Smooth muscle cell (in vitro differentiated cells): ENCODE results near the gene ADAM15. TPM values are rescaled to one million over a fixed set of nuclear protein-coding genes. Genes with fewer than 3 reads are reported as not detected.

ENCODE experiments used
- DNase-seq: peaks from one replicate; lab custom pipeline; 2025; ENCODE audit not compliant: unreplicated experiment; lab: John Stamatoyannopoulos, UW
- H2AFZ ChIP-seq: fragments of 200-600 bp; sonication (generic); 2 replicates; pipeline ENCODE4 v1.6.0; 2016; ENCODE audit warnings: antibody characterized with exemption, low read depth, mild to moderate bottlenecking
- H3F3A ChIP-seq: fragments of 200-600 bp; sonication (generic); 2 replicates; pipeline ENCODE4 v1.6.0; 2017; ENCODE audit warnings: antibody characterized with exemption, low read depth
- H3K27ac ChIP-seq: fragments of 200-600 bp; sonication (generic); 2 replicates; pipeline ENCODE4 v1.5.1; 2016; ENCODE audit warnings: low read depth, mild to moderate bottlenecking
- H3K27me3 ChIP-seq: fragments of 200-600 bp; sonication (generic); 2 replicates; pipeline ENCODE4 v1.6.1; 2016; ENCODE audit warnings: low read depth, mild to moderate bottlenecking
- H3K36me3 ChIP-seq: fragments of 200-600 bp; sonication (generic); 2 replicates; pipeline ENCODE4 v1.5.1; 2016; ENCODE audit warnings: low read depth
- H3K4me1 ChIP-seq: fragments of 200-600 bp; sonication (generic); 2 replicates; pipeline ENCODE4 v1.5.1; 2016; ENCODE audit warnings: low read depth
- H3K4me2 ChIP-seq: fragments of 200-600 bp; sonication (generic); 2 replicates; pipeline ENCODE4 v1.6.0; 2016; ENCODE audit warnings: mild to moderate bottlenecking
- H3K4me3 ChIP-seq: fragments of 200-600 bp; sonication (generic); 2 replicates; pipeline ENCODE4 v1.5.1; 2016; ENCODE audit warnings: mild to moderate bottlenecking
- H3K79me2 ChIP-seq: fragments of 200-600 bp; sonication (generic); 2 replicates; pipeline ENCODE4 v1.6.0; 2016; ENCODE audit warnings: low read depth, mild to moderate bottlenecking
- H3K9ac ChIP-seq: fragments of 200-600 bp; sonication (generic); 2 replicates; pipeline ENCODE4 v1.6.0; 2016; ENCODE audit warnings: low read depth
- H3K9me3 ChIP-seq: fragments of 200-600 bp; sonication (generic); replicated peaks from 2 replicates; pipeline ENCODE4 v1.5.1; 2016; ENCODE audit warnings: low read depth
- H4K20me1 ChIP-seq: fragments of 200-600 bp; sonication (generic); 2 replicates; pipeline ENCODE4 v1.6.0; 2016; ENCODE audit warnings: low read depth
- CTCF ChIP-seq: fragments of 200-600 bp; sonication (generic); IDR thresholded peaks from 2 replicates; pipeline ENCODE4 v1.5.1; 2017; ENCODE audit warnings: borderline replicate concordance, mild to moderate bottlenecking, antibody characterized with exemption; ENCODE audit not compliant: insufficient read depth, poor library complexity, severe bottlenecking
- WGBS: methylation state at CpG from one replicate; pipeline ENCODE4 v1.1.7; 2016; ENCODE audit warnings: low lambda C conversion rate; 5-methylcytosine and 5-hydroxymethylcytosine counted together
- polyA plus RNA-seq: library from polyadenylated mRNA; unstranded; fragments of >200 nt; fragmentation: Nextera tagmentation; extraction: Ambion mirVana; gene quantifications from 2 replicates; pipeline ENCODE4 v1.2.1, GENCODE V29; 2016
- total RNA-seq: library from RNA; depleted of rRNA; stranded (reverse); fragments of >200 nt; gene quantifications from 2 replicates; pipeline ENCODE4 v1.2.3, GENCODE V29; 2014

The ADAM15 gene
- total and polyA plus RNA-seq, 2 experiments from 2014 or later: 41.2 to 45.4 TPM

- H3K36me3 ChIP-seq: no peaks in the 10 kb centered on the region
- DNase-seq: no peak
- H3K79me2 ChIP-seq: no peaks in the 10 kb centered on the region
- H3K4me3 ChIP-seq: peak overlapping the region; percentile 78
- peaks cover 35% of the 10 kb centered on the region for H3K4me1 ChIP-seq
- H3K4me2 ChIP-seq: peak overlapping the region; percentile 87
- H3K27ac ChIP-seq: no peak overlapping the region
- no peak overlapping the region for H3K9ac ChIP-seq
- peaks cover 14% of the 10 kb centered on the region for H4K20me1 ChIP-seq
- 30% methylated on average over 21 of the region's 21 CpGs for WGBS
- H3F3A ChIP-seq: peaks cover 7% of the 10 kb centered on the region
- no peaks in the 10 kb centered on the region for H3K9me3 ChIP-seq
- no peak for TF ChIP-seq CTCF
- H2AFZ ChIP-seq: peak overlapping the region; percentile 92
- H3K27me3 ChIP-seq: peaks cover 50% of the 10 kb centered on the region
Measured at GRCh38 chr1:155083865-155084721, 33.0 kb downstream of the ADAM15 start.

- DNase-seq: peak; percentile 93
- Histone ChIP-seq H3K27me3 (peaks cover 42% of the 10 kb centered on the region), H3K9ac (no peak overlapping the region), H3K9me3 (no peaks in the 10 kb centered on the region), H3K4me1 (peaks cover 26% of the 10 kb centered on the region), H3F3A (peaks cover 7% of the 10 kb centered on the region), H2AFZ (peak overlapping the region; percentile 92), H3K36me3 (no peaks in the 10 kb centered on the region), H3K27ac (peak overlapping the region; percentile 70), H3K4me2 (peak overlapping the region; percentile 87), H3K79me2 (no peaks in the 10 kb centered on the region), H4K20me1 (peaks cover 14% of the 10 kb centered on the region), H3K4me3 (peak overlapping the region; percentile 78)
- TF ChIP-seq CTCF: peak; percentile 91
- WGBS: under 1% methylated on average over 52 of the region's 67 CpGs
Measured at GRCh38 chr1:155084722-155085503, 33.8 kb downstream of the ADAM15 start.

GRCh38 chr1:155085504-155086127 is 34.5 kb downstream of the ADAM15 start:
- no peaks in the 10 kb centered on the region for H3K36me3 ChIP-seq
- 2% methylated on average over 27 of the region's 32 CpGs for WGBS
- H4K20me1 ChIP-seq: peaks cover 8% of the 10 kb centered on the region
- H3K79me2 ChIP-seq: no peaks in the 10 kb centered on the region
- no peak overlapping the region for H3K9ac ChIP-seq
- peak overlapping the region; percentile 92 for H2AFZ ChIP-seq
- peak overlapping the region; percentile 87 for H3K4me2 ChIP-seq
- peaks cover 19% of the 10 kb centered on the region for H3K4me1 ChIP-seq
- peaks cover 35% of the 10 kb centered on the region for H3K27me3 ChIP-seq
- peaks cover 7% of the 10 kb centered on the region for H3F3A ChIP-seq
- peak overlapping the region; percentile 78 for H3K4me3 ChIP-seq
- no peak for TF ChIP-seq CTCF
- peak overlapping the region; percentile 70 for H3K27ac ChIP-seq
- DNase-seq: no peak
- no peaks in the 10 kb centered on the region for H3K9me3 ChIP-seq
